NCI-H2171 (cell line): ENCODE measurements around the gene GNPTG.

ENCODE experiments used
- DNase-seq: peaks from one replicate; lab custom pipeline; 2025; lab: John Stamatoyannopoulos, UW

Gene GNPTG

GRCh38 chr16:1394367-1394951 is 42.7 kb downstream of the GNPTG start:
- no peak for DNase-seq

- DNase-seq = no peak
These were observed 43.8 kb downstream of the GNPTG start for GRCh38 chr16:1395444-1396031.

- DNase-seq = no peak
These were observed 46.0 kb downstream of the GNPTG start for GRCh38 chr16:1397779-1398178.

- no peak for DNase-seq
These were observed 46.6 kb downstream of the GNPTG start for GRCh38 chr16:1398351-1398750.

GRCh38 chr16:1398826-1399581 is 47.3 kb downstream of the GNPTG start:
- no peak for DNase-seq

- no peak for DNase-seq
These were observed 49.5 kb downstream of the GNPTG start for GRCh38 chr16:1401061-1401757.

GRCh38 chr16:1401758-1402154 is 50.0 kb downstream of the GNPTG start:
- DNase-seq = no peak

- no peak for DNase-seq
These were observed 51.3 kb downstream of the GNPTG start for GRCh38 chr16:1403036-1403435.

GRCh38 chr16:1403733-1404132 is 52.0 kb downstream of the GNPTG start:
- no peak for DNase-seq

GRCh38 chr16:1407753-1408152 is 56.0 kb downstream of the GNPTG start:
- no peak for DNase-seq

- DNase-seq = peak; percentile 92
These were observed 56.6 kb downstream of the GNPTG start for GRCh38 chr16:1408171-1408837.

GRCh38 chr16:1412847-1413246 is 61.1 kb downstream of the GNPTG start:
- no peak for DNase-seq
